ENCODE measurements around the gene CADPS2.
A peak's percentile ranks its signal among the peaks of the same experiment; 100 is the strongest.

DNA sequence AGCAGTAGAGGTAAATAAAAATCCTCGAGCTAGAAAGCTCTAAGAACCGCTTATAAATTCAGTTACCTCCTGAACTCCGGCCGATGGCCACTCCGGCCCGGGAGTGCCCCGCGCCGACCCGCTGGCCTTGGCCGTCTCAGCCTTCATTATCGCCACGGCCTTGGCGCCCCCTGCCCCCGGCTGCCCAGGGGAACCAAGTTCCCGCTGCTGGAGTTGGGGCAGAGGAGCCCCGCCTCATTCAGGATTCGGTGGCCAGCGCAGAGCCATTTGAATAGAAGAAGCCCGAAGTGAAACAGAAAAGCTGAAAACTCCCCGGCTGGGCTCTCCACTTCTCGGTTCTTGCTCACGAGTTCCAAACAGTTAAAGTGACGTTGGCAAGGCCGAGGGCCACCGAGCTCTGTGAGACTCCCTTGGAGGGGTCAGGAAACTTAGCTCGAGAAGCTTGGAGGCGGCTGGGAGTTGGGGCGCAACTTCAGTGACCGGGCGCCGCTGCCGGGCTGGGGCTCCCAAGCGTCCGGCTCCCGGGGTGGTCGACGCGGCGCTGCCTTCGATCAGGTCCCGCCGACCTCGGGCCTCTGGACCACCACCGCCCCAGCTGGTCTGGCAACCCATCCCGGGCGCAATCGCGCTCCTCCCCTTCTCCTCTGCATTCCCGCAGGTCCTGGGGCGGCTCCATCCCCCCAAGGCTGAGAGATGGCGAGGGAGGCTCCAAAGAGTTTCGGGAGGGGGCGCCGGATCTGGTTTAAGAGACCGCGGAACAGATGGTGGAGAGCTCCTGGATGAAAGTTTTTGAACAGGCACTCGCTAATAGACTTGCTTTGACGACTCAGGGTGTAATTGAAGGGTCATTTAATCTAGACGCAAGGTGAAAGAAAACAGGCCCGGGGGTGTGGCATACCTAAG lies 575.9 kb downstream of the CADPS2 start:
- TF ChIP-seq, protein P1, sequence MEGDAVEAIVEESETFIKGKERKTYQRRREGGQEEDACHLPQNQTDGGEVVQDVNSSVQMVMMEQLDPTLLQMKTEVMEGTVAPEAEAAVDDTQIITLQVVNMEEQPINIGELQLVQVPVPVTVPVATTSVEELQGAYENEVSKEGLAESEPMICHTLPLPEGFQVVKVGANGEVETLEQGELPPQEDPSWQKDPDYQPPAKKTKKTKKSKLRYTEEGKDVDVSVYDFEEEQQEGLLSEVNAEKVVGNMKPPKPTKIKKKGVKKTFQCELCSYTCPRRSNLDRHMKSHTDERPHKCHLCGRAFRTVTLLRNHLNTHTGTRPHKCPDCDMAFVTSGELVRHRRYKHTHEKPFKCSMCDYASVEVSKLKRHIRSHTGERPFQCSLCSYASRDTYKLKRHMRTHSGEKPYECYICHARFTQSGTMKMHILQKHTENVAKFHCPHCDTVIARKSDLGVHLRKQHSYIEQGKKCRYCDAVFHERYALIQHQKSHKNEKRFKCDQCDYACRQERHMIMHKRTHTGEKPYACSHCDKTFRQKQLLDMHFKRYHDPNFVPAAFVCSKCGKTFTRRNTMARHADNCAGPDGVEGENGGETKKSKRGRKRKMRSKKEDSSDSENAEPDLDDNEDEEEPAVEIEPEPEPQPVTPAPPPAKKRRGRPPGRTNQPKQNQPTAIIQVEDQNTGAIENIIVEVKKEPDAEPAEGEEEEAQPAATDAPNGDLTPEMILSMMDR (conservative IDR thresholded peaks at IDR 0.05 in 1 of 2, IDR thresholded peaks at IDR 0.05 in 1 of 2; ENCODE audit: low read depth in 1 of 2, low read length in 2 of 2) = no peak
- TF ChIP-seq EZH2 (IDR thresholded peaks at IDR 0.05; ENCODE audit: low read length, missing control alignments) = peak; percentile 92
